HG03135 (cell line): ENCODE results near the gene YBX2.
A peak's percentile ranks its signal among the peaks of the same experiment; 100 is the strongest.
"Not testable (repeated sequence)": the region's sequence is repeated elsewhere in the genome, so short reads cannot be mapped to it uniquely, and the experiment has no call there.

Experiments used
- ATAC-seq: cut with Tn5 transposase; IDR thresholded peaks from one replicate; pipeline ENCODE4 v1.9.1; 2021; ENCODE audit warnings: mild to moderate bottlenecking, moderate library complexity; ENCODE audit not compliant: unreplicated experiment

Gene YBX2

GRCh38 chr17:7294614-7295153 is at the start of gene YBX2:
Gene YBX2, minus strand, starts transcription at chr17:7294639. Its CDS starts 139 bp downstream, at chr17:7294500.
- no peak for ATAC-seq

GRCh38 chr17:7343250-7343649 is 48.8 kb upstream of the YBX2 start:
- no peak for ATAC-seq

GRCh38 chr17:7341842-7342241 is 47.4 kb upstream of the YBX2 start:
- ATAC-seq: no peak

- ATAC-seq: no peak
Observed at GRCh38 chr17:7340179-7340578, 45.7 kb upstream of the YBX2 start.

- not testable (repeated sequence) for ATAC-seq
Observed at GRCh38 chr17:7337600-7337999, 43.2 kb upstream of the YBX2 start.

- no peak for ATAC-seq
Observed at GRCh38 chr17:7336240-7337175, 42.1 kb upstream of the YBX2 start, which contains the start of gene ACAP1. Gene ACAP1, plus strand, starts transcription at chr17:7336529. Its CDS starts 206 bp downstream, at chr17:7336735.

- not testable (repeated sequence) for ATAC-seq
Observed at GRCh38 chr17:7335765-7336164, 41.3 kb upstream of the YBX2 start.

GRCh38 chr17:7334938-7335538 is 40.6 kb upstream of the YBX2 start:
- ATAC-seq: no peak

- not testable (repeated sequence) for ATAC-seq
Observed at GRCh38 chr17:7332600-7333069, 38.2 kb upstream of the YBX2 start.

GRCh38 chr17:7332111-7332510 is 37.7 kb upstream of the YBX2 start:
- no peak for ATAC-seq

- ATAC-seq: no peak
Observed at GRCh38 chr17:7330638-7331015, 36.2 kb upstream of the YBX2 start.

GRCh38 chr17:7329997-7330637 is 35.7 kb upstream of the YBX2 start:
- ATAC-seq: peak; percentile 43

- ATAC-seq: peak; percentile 55
Observed at GRCh38 chr17:7329374-7329996, 35.0 kb upstream of the YBX2 start.

- ATAC-seq: peak; percentile 5
Observed at GRCh38 chr17:7328840-7329373, 34.5 kb upstream of the YBX2 start, which contains the start of gene NEURL4. Gene NEURL4, minus strand, starts transcription at chr17:7329335. Its CDS starts 23 bp downstream, at chr17:7329312.

- ATAC-seq: no peak
Observed at GRCh38 chr17:7328009-7328408, 33.6 kb upstream of the YBX2 start.

GRCh38 chr17:7327501-7327900 is 33.1 kb upstream of the YBX2 start:
- no peak for ATAC-seq

- no peak for ATAC-seq
Observed at GRCh38 chr17:7327056-7327455, 32.6 kb upstream of the YBX2 start.

GRCh38 chr17:7326186-7326585 is 31.7 kb upstream of the YBX2 start:
- no peak for ATAC-seq

- ATAC-seq: no peak
Observed at GRCh38 chr17:7325031-7325528, 30.6 kb upstream of the YBX2 start.

- ATAC-seq: no peak
Observed at GRCh38 chr17:7324438-7324779, 30.0 kb upstream of the YBX2 start.
